ENCODE measurements around the gene TOB2. TPM values are rescaled to one million over a fixed set of nuclear protein-coding genes. Genes with fewer than 3 reads are reported as not detected.
"Not testable (repeated sequence)": the region's sequence is repeated elsewhere in the genome, so short reads cannot be mapped to it uniquely, and the experiment has no call there.

TOB2 gene
- total and polyA plus RNA-seq, 3 donors from 2014 or later = 32.7 to 41.7 (median 35.4) TPM

DNA sequence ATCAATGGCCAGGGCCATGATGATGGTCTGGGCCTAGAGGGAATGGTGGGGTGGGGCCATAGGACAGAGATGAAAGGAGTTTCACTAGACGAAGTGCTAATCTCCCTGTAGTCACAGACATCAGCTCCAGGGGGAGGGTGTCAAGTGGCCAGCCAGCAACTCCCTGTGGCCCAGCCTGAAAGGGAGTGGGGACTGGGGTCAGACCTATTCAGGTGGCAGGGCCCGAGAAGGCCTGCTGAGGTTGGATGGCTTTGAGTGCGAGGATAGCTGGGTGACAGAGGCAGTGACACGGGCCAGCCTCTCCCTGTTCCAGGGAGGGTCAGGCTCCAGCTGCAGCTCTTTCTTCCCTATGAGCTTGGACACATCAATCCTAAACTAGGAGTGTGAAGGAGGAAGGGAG lies 11.0 kb downstream of the TOB2 start:
- no peaks in the 10 kb centered on the region for H3K36me3 ChIP-seq (ENCODE audit: low read depth, missing control alignments)
- no peaks in the 10 kb centered on the region for H3K9me3 ChIP-seq
- no peak for DNase-seq
- H3K27ac ChIP-seq = no peak overlapping the region
- no peak overlapping the region for H3K4me3 ChIP-seq
- 65 to 69% methylated on average over 4 of the region's 4 CpGs for WGBS, 2 donors
- TF ChIP-seq POLR2A (IDR thresholded peaks at IDR 0.05) (no peak), CTCF (IDR thresholded peaks at IDR 0.05) (no peak)
- H3K4me1 ChIP-seq = peaks cover 6% of the 10 kb centered on the region
- intact Hi-C loops (cut with DNase I; ENCODE audit: low total_unique reads) = no loop called here
- H3K27me3 ChIP-seq = no peaks in the 10 kb centered on the region

- 57% methylated on average over 1 to 5 of the region's 5 CpGs for WGBS, 2 donors
- DNase-seq; intact Hi-C loops (cut with DNase I; ENCODE audit: low total_unique reads); H3K27me3 ChIP-seq; H3K4me1 ChIP-seq; H3K27ac ChIP-seq; H3K9me3 ChIP-seq; H3K4me3 ChIP-seq; H3K36me3 ChIP-seq (ENCODE audit: low read depth, missing control alignments): not testable (repeated sequence)
Measured at GRCh38 chr22:41434361-41435003, 12.1 kb downstream of the TOB2 start.

GRCh38 chr22:41433480-41433879 lies 13.1 kb downstream of the TOB2 start:
- H3K27me3 ChIP-seq; H3K4me3 ChIP-seq; H3K27ac ChIP-seq; H3K9me3 ChIP-seq; intact Hi-C loops (cut with DNase I; ENCODE audit: low total_unique reads); H3K36me3 ChIP-seq (ENCODE audit: low read depth, missing control alignments); H3K4me1 ChIP-seq; DNase-seq: not testable (repeated sequence)
- 75 to 82% methylated on average over 1 of the region's 1 CpG for WGBS, 2 donors

- WGBS, 2 donors = 85% methylated on average over 6 of the region's 6 CpGs
- Histone ChIP-seq H3K27ac (no peak overlapping the region), H3K9me3 (no peaks in the 10 kb centered on the region), H3K36me3 (ENCODE audit: low read depth, missing control alignments) (no peaks in the 10 kb centered on the region), H3K4me1 (no peaks in the 10 kb centered on the region), H3K27me3 (no peaks in the 10 kb centered on the region), H3K4me3 (no peak overlapping the region)
- no peak for DNase-seq
- TF ChIP-seq POLR2A (IDR thresholded peaks at IDR 0.05) = no peak
- no peak for TF ChIP-seq CTCF (IDR thresholded peaks at IDR 0.05)
- intact Hi-C loops (cut with DNase I; ENCODE audit: low total_unique reads) = no loop called here
Measured at GRCh38 chr22:41431656-41432055, 14.9 kb downstream of the TOB2 start.

DNA sequence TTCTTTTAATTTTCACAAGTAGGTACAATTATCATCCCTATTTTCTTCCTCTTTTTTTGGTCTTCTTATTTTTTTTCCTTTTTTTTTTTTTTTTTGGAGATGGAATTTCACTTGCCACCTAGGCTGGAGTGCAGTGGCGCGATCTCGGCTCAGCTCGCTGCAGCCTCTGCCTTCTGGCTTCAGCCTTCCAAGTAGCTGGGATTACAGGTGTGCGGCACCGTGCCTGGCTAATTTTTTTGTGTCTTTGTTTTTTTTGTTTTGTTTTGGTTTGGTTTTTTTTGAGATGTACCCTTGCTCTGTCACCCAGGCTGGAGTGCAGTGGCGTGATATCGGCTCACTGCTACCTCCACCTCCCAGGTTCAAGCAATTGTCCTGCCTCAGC lies 16.7 kb downstream of the TOB2 start:
- Histone ChIP-seq H3K27me3 (no peaks in the 10 kb centered on the region), H3K36me3 (ENCODE audit: low read depth, missing control alignments) (no peaks in the 10 kb centered on the region), H3K4me3 (no peak overlapping the region), H3K9me3 (no peaks in the 10 kb centered on the region), H3K27ac (no peak overlapping the region), H3K4me1 (no peaks in the 10 kb centered on the region)
- TF ChIP-seq CTCF (IDR thresholded peaks at IDR 0.05) (no peak), POLR2A (IDR thresholded peaks at IDR 0.05) (no peak)
- WGBS, 2 donors = 97 to 99% methylated on average over 8 of the region's 8 CpGs
- intact Hi-C loops (cut with DNase I; ENCODE audit: low total_unique reads) = no loop called here
- DNase-seq = no peak

DNA sequence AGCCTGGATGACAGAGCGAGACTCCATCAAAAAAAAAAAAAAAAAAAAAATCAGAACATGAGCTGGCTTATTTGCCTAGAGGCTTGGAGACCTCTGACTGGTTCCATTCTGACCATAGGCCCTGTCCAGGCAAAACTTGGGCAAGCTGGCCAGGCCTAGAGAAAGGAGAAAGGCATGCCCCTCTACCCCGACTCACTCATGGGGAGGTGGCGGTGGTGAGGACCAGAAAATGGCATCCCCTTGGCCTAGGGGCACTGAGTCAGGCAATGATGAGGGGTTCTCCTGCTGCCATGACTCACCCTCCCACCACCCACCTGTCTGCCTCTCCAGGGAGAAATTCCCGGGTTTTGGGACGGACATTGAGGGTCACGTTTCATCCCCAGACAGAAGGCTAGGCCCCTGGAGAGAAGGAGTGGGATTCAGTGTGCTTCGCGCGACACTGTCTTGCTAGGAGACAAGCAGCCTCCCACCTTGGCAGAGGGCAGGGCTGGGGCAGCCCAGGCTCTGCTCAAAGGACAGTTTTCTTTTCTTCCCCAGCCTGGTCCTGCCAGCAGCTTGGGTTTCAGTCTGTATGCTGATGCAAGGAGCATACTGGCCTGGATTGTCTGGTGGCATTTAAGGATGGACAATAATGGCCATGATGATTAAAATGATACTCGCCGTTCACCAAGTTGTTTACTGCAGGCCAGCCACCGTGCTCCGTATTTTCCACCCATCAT lies 17.2 kb downstream of the TOB2 start:
- Histone ChIP-seq H3K27me3 (no peaks in the 10 kb centered on the region), H3K4me3 (no peak overlapping the region), H3K27ac (no peak overlapping the region), H3K4me1 (no peaks in the 10 kb centered on the region), H3K9me3 (no peaks in the 10 kb centered on the region), H3K36me3 (ENCODE audit: low read depth, missing control alignments) (no peaks in the 10 kb centered on the region)
- no peak for DNase-seq
- TF ChIP-seq POLR2A (IDR thresholded peaks at IDR 0.05) (no peak), CTCF (IDR thresholded peaks at IDR 0.05) (no peak)
- WGBS, 2 donors = 84 to 93% methylated on average over 13 of the region's 13 CpGs
- intact Hi-C loops (cut with DNase I; ENCODE audit: low total_unique reads) = no loop called here

Measured in testis (tissue), 3 donors.